GM12878 (cell line): Measurements from ENCODE around the gene BNC2. TPM values are rescaled to one million over a fixed set of nuclear protein-coding genes. Genes with fewer than 3 reads are reported as not detected.

Experiments
- ATAC-seq: fragments of 200-7000 bp; cut with Tn5 transposase; 3 replicates; pipeline ENCODE4 v1.9.1; 2020; ENCODE audit warnings: mild to moderate bottlenecking, moderate library complexity
- BruUV-seq: library from RNA; stranded (reverse); fragments of 400-500 nt; replicated peaks from 2 replicates; lab custom pipeline; 2021; lab: Mats Ljungman, UMichigan
- CTCF ChIA-PET: fragments of 300-600 bp; sonication (Branson Sonifier 250); formaldehyde crosslinking; extraction: SDS; loops from one replicate; lab custom pipeline; 2021; ENCODE audit warnings: inconsistent platforms; lab: Yijun Ruan, JAX
- POLR2A ChIA-PET: fragments of 350-600 bp; formaldehyde crosslinking; extraction: SDS; loops from one replicate; lab custom pipeline; 2021; ENCODE audit warnings: inconsistent platforms; lab: Charles Lee
- RAD21 ChIA-PET: fragments of 300-600 bp; sonication (Branson Sonifier 250); formaldehyde crosslinking; loops from one replicate; lab custom pipeline; 2023; ENCODE audit warnings: antibody characterized with exemption; ENCODE audit not compliant: unreplicated experiment; lab: Charles Lee
- SMC1A ChIA-PET: fragments of 300-600 bp; sonication (Branson Sonifier 250); formaldehyde crosslinking; loops from one replicate; lab custom pipeline; 2023; ENCODE audit not compliant: unreplicated experiment, uncharacterized antibody; lab: Charles Lee
- DNase-seq: peaks from one replicate; pipeline ENCODE4 v3.0.0-alpha.2; 2011; ENCODE audit warnings: low read depth, low spot score
- FAIRE-seq: peaks from 3 replicates; lab custom pipeline; 2011; peaks lifted over from hg19 to GRCh38; lab: Jason Lieb, UNC
- H2AFZ ChIP-seq: 2 replicates; pipeline ENCODE4 v1.6.0; 2011; ENCODE audit warnings: low read depth, low read length, control low read depth; ENCODE audit not compliant: control insufficient read depth
- H3K27ac ChIP-seq: 2 replicates; pipeline ENCODE4 v1.5.1; 2011; ENCODE audit warnings: control low read depth; ENCODE audit not compliant: control insufficient read depth, insufficient read depth
- H3K27me3 ChIP-seq, 2 experiments: replicated peaks in 1 of 2; 2 replicates each; pipeline versions ENCODE4 v1.6.0 to v1.6.1; 2011; ENCODE audit warnings: low read length in 1 of 2; ENCODE audit not compliant: control insufficient read depth in 2 of 2, insufficient read depth in 2 of 2
- H3K36me3 ChIP-seq, 2 experiments: 2 replicates each; pipeline ENCODE4 v1.5.1; 2011; ENCODE audit warnings: low read length in 1 of 2; ENCODE audit not compliant: control insufficient read depth in 2 of 2, insufficient read depth in 2 of 2
- H3K4me1 ChIP-seq: 2 replicates; pipeline ENCODE4 v1.6.1; 2011; ENCODE audit warnings: mild to moderate bottlenecking, low read length, moderate library complexity, mixed read lengths; ENCODE audit not compliant: control insufficient read depth, insufficient read depth
- H3K4me2 ChIP-seq: 2 replicates; pipeline ENCODE4 v1.6.0; 2011; ENCODE audit warnings: control low read depth; ENCODE audit not compliant: control insufficient read depth, insufficient read depth
- H3K4me3 ChIP-seq: fragments of 200-600 bp; sonication (generic); 2 replicates; pipeline ENCODE4 v1.5.1; 2016
- H3K79me2 ChIP-seq: 2 replicates; pipeline ENCODE4 v1.6.0; 2011; ENCODE audit warnings: low read length; ENCODE audit not compliant: control insufficient read depth, insufficient read depth
- H3K9ac ChIP-seq: 2 replicates; pipeline ENCODE4 v1.8.0; 2011; ENCODE audit warnings: low read length, control low read depth, mixed read lengths; ENCODE audit not compliant: control insufficient read depth, insufficient read depth
- H3K9me3 ChIP-seq: replicated peaks from 3 replicates; pipeline ENCODE4 v1.5.1; 2011; ENCODE audit warnings: mild to moderate bottlenecking, low read length; ENCODE audit not compliant: control insufficient read depth, insufficient read depth
- H4K20me1 ChIP-seq: 2 replicates; pipeline ENCODE4 v1.6.0; 2011; ENCODE audit not compliant: control insufficient read depth, insufficient read depth
- MEF2B ChIP-seq: fragments of 450-650 bp; IDR thresholded peaks from 2 replicates; pipeline ENCODE4 v1.6.1; 2018; ENCODE audit warnings: mild to moderate bottlenecking, moderate library complexity; ENCODE audit not compliant: partially characterized antibody, poor library complexity, severe bottlenecking
- MTA3 ChIP-seq: IDR thresholded peaks from 2 replicates; pipeline ENCODE4 v1.6.1; 2012; ENCODE audit warnings: low read length, inconsistent platforms, borderline replicate concordance
- WGBS: methylation state at CpG from one replicate; pipeline ENCODE4 v1.1.6; 2016; ENCODE audit warnings: low lambda C conversion rate; ENCODE audit not compliant: insufficient replicate concordance, insufficient coverage; ENCODE audit errors: missing lambda C conversion rate; 5-methylcytosine and 5-hydroxymethylcytosine counted together
- in situ Hi-C: fragments of 300-500 bp; cut with MboI; formaldehyde crosslinking; loops from 9 replicates; pipeline ENCODE4 v1.14.3; 2018; ENCODE audit warnings: mixed read lengths
- intact Hi-C: fragments of 100-400 bp; cut with micrococcal nuclease; formaldehyde crosslinking; loops from one replicate; pipeline ENCODE4 v1.14.2; 2022; ENCODE audit not compliant: unreplicated experiment
- polyA plus RNA-seq, 11 experiments: library from polyadenylated mRNA; depleted of rRNA in 4 of 11; unstranded in 6 of 11; stranded (reverse) in 5 of 11; fragments of >200 nt; fragmentation: Nextera tagmentation in 4 of 11; fragmentation: Illumina TruSeq in 1 of 11; extraction: Ambion mirVana in 4 of 11; extraction: Trizol in 1 of 11; gene quantifications; 1 replicate in 1 of 11; 2 replicates in 10 of 11; pipeline versions ENCODE4 v1.2.1 to v1.2.3, GENCODE V29; 2011 to 2016; ENCODE audit warnings: inconsistent platforms in 2 of 11, missing spikeins in 2 of 11, low read depth in 1 of 11
- total RNA-seq, 4 experiments: library from RNA; depleted of rRNA in 3 of 4; stranded (reverse); fragments of >200 nt in 3 of 4; fragmentation: Illumina TruSeq in 1 of 4; extraction: Trizol in 1 of 4; gene quantifications; 2 replicates each; pipeline versions ENCODE4 v1.2.1 to v1.2.3, GENCODE V29; 2013 to 2021
- TF ChIP-seq, protein P1 (sequence below): IDR thresholded peaks from 2 replicates; pipeline ENCODE4 v1.6.1; 2012; ENCODE audit warnings: low read depth, low read length, improper control_type of control experiment
- TF ChIP-seq, protein P2 (sequence below): IDR thresholded peaks from 2 replicates; pipeline ENCODE4 v1.6.1; 2012; ENCODE audit warnings: mild to moderate bottlenecking, low read depth, low read length

BNC2 gene
- total and polyA plus RNA-seq, 10 of the 15 experiments (the other 5 are each of a cell fraction or from before 2014, with no cell fraction given): 0.05 to 14.5 (median 0.26) TPM

- no peaks in the 10 kb centered on the region for H3K4me1 ChIP-seq
- CTCF ChIA-PET: no interaction called here
- ATAC-seq (no peak), FAIRE-seq (no peak), DNase-seq (no peak)
- H3K79me2 ChIP-seq: no peaks in the 10 kb centered on the region
- POLR2A ChIA-PET: no interaction called here
- H3K4me2 ChIP-seq: no peak overlapping the region
- in situ Hi-C loops: no loop called here
- H3K36me3 ChIP-seq: no peaks in the 10 kb centered on the region
- no peaks in the 10 kb centered on the region for H3K9me3 ChIP-seq
- RAD21 ChIA-PET: no interaction called here
- H4K20me1 ChIP-seq: no peaks in the 10 kb centered on the region
- WGBS: 10% methylated on average over 6 of the region's 6 CpGs
- intact Hi-C loops: no loop called here
- H3K9ac ChIP-seq: no peak overlapping the region
- SMC1A ChIA-PET: no interaction called here
- H3K27ac ChIP-seq: no peak overlapping the region
- TF ChIP-seq, protein P1, sequence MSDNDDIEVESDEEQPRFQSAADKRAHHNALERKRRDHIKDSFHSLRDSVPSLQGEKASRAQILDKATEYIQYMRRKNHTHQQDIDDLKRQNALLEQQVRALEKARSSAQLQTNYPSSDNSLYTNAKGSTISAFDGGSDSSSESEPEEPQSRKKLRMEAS: no peak
- TF ChIP-seq MTA3 (no peak), MEF2B (no peak)
- no TSS peak for BruUV-seq
- H2AFZ ChIP-seq: no peak overlapping the region
- H3K27me3 ChIP-seq: no peaks in the 10 kb centered on the region
- no peak overlapping the region for H3K4me3 ChIP-seq
Observed at GRCh38 chr9:16670791-16671190, 199.7 kb downstream of the BNC2 start.

DNA sequence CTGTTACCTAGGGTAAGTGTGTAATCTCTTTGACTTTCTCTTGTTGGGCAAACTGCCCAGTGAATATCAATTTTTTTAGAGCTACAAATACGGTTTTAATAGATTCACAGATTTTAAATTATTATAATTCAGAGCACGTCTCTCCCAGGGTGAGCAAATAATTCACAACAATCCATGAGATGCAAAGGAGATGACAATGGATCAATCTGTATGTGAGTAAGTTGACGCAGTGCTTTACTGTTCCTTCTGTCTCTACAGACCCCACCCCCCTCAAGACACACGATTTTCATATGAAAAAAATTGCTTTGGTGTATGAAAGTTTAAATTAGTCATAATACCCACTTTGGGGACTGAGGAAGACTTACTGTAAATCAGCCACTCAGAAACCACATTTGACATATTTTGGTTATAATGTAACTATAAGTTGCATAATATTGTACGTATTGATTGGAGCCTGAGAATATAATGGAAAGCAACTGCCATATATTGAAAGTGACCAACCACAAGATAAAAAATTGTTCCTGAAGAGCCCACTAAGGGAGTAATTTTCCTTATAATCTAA lies 201.7 kb downstream of the BNC2 start:
- ATAC-seq (no peak), FAIRE-seq (no peak), DNase-seq (no peak)
- ChIA-PET CTCF (no interaction called here), POLR2A (no interaction called here), SMC1A (no interaction called here), RAD21 (no interaction called here)
- H3K4me3 ChIP-seq: no peak overlapping the region
- no peaks in the 10 kb centered on the region for H3K9me3 ChIP-seq
- TF ChIP-seq, protein P2, sequence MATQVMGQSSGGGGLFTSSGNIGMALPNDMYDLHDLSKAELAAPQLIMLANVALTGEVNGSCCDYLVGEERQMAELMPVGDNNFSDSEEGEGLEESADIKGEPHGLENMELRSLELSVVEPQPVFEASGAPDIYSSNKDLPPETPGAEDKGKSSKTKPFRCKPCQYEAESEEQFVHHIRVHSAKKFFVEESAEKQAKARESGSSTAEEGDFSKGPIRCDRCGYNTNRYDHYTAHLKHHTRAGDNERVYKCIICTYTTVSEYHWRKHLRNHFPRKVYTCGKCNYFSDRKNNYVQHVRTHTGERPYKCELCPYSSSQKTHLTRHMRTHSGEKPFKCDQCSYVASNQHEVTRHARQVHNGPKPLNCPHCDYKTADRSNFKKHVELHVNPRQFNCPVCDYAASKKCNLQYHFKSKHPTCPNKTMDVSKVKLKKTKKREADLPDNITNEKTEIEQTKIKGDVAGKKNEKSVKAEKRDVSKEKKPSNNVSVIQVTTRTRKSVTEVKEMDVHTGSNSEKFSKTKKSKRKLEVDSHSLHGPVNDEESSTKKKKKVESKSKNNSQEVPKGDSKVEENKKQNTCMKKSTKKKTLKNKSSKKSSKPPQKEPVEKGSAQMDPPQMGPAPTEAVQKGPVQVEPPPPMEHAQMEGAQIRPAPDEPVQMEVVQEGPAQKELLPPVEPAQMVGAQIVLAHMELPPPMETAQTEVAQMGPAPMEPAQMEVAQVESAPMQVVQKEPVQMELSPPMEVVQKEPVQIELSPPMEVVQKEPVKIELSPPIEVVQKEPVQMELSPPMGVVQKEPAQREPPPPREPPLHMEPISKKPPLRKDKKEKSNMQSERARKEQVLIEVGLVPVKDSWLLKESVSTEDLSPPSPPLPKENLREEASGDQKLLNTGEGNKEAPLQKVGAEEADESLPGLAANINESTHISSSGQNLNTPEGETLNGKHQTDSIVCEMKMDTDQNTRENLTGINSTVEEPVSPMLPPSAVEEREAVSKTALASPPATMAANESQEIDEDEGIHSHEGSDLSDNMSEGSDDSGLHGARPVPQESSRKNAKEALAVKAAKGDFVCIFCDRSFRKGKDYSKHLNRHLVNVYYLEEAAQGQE: no peak
- no peak overlapping the region for H3K9ac ChIP-seq
- in situ Hi-C loops (no loop called here), intact Hi-C loops (loop anchor here (1.0 kb wide), 1 partner anchor 22 kb away; no protein-coding TSS in a partner anchor)
- no peaks in the 10 kb centered on the region for H3K36me3 ChIP-seq
- H3K27me3 ChIP-seq: no peaks in the 10 kb centered on the region
- no peaks in the 10 kb centered on the region for H4K20me1 ChIP-seq
- no peak overlapping the region for H2AFZ ChIP-seq
- no peaks in the 10 kb centered on the region for H3K79me2 ChIP-seq
- BruUV-seq: no TSS peak
- WGBS: 21% methylated on average over 5 of the region's 5 CpGs
- H3K27ac ChIP-seq: no peak overlapping the region
- no peaks in the 10 kb centered on the region for H3K4me1 ChIP-seq
- no peak overlapping the region for H3K4me2 ChIP-seq
